Measurements from ENCODE around the gene LRP1.

LRP1 gene

DNA sequence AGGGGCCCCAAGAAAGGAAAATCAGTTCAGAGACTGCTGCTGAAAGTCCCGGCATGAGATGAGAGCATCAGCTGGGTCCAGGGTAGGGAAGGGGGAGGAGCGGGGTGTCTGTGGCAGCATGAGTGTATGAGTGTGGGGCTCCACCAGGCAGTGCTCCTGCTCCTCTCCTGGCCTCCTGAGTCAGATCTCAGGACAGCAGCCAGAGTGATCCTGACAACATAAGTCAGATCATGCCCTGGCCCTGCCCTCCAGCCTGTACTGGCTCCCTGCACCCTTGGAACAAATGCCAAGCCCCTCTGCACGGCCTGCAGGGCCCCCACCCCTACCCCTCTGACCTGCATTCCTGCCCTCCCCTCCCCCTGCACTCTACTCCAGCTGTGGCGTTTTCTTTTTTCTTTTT lies 43.4 kb downstream of the LRP1 start:
- H3K9me3 ChIP-seq (ENCODE audit: insufficient read depth, low read depth, low read length), result no peaks in the 10 kb centered on the region
- no peak overlapping the region for H3K9ac ChIP-seq (ENCODE audit: low read depth, low read length, poor library complexity, severe bottlenecking)
- H3K79me2 ChIP-seq (ENCODE audit: insufficient read depth, low read length), result no peaks in the 10 kb centered on the region
- no peaks in the 10 kb centered on the region for H3K4me1 ChIP-seq (ENCODE audit: insufficient read depth, low read length, poor library complexity, severe bottlenecking)
- TF ChIP-seq, protein P1, sequence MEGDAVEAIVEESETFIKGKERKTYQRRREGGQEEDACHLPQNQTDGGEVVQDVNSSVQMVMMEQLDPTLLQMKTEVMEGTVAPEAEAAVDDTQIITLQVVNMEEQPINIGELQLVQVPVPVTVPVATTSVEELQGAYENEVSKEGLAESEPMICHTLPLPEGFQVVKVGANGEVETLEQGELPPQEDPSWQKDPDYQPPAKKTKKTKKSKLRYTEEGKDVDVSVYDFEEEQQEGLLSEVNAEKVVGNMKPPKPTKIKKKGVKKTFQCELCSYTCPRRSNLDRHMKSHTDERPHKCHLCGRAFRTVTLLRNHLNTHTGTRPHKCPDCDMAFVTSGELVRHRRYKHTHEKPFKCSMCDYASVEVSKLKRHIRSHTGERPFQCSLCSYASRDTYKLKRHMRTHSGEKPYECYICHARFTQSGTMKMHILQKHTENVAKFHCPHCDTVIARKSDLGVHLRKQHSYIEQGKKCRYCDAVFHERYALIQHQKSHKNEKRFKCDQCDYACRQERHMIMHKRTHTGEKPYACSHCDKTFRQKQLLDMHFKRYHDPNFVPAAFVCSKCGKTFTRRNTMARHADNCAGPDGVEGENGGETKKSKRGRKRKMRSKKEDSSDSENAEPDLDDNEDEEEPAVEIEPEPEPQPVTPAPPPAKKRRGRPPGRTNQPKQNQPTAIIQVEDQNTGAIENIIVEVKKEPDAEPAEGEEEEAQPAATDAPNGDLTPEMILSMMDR (conservative IDR thresholded peaks at IDR 0.05; ENCODE audit: low read length), result no peak
- TF ChIP-seq EZH2phosphoT487 (IDR thresholded peaks at IDR 0.05; ENCODE audit: borderline replicate concordance), result no peak
- H3K4me2 ChIP-seq (ENCODE audit: low read depth, low read length, poor library complexity, severe bottlenecking), result no peak overlapping the region
- no peaks in the 10 kb centered on the region for H3F3A ChIP-seq (ENCODE audit: low read depth)
- H4K20me1 ChIP-seq (ENCODE audit: insufficient read depth, low read length, poor library complexity, severe bottlenecking), result no peaks in the 10 kb centered on the region
- no peak overlapping the region for H3K4me3 ChIP-seq (ENCODE audit: low read length, poor library complexity, severe bottlenecking)
- H3K27me3 ChIP-seq (ENCODE audit: insufficient read depth, low read length, poor library complexity, severe bottlenecking), result no peaks in the 10 kb centered on the region
- H2AFZ ChIP-seq (ENCODE audit: low read length), result no peak overlapping the region
- H3K9me2 ChIP-seq (replicated peaks; ENCODE audit: low read depth, low read length), result no peaks in the 10 kb centered on the region
- no peaks in the 10 kb centered on the region for H3K36me3 ChIP-seq (ENCODE audit: insufficient read depth, low read length)

DNA sequence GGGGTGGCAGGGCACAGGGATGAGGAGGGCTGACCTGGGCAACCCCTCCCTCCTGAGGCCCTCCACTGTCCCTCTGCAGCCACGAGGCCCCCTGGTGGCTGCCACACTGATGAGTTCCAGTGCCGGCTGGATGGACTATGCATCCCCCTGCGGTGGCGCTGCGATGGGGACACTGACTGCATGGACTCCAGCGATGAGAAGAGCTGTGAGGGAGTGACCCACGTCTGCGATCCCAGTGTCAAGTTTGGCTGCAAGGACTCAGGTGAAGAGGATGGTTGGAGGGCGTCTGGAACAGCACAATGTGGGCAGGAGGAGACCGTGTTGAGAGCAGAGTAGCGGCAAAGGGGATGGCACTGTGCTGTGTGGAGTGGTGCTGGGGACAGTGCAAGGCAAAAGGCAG lies 44.8 kb downstream of the LRP1 start:
- Histone ChIP-seq H3K4me3 (ENCODE audit: low read length, poor library complexity, severe bottlenecking) (no peak overlapping the region), H3K27me3 (ENCODE audit: insufficient read depth, low read length, poor library complexity, severe bottlenecking) (no peaks in the 10 kb centered on the region), H3K36me3 (ENCODE audit: insufficient read depth, low read length) (no peaks in the 10 kb centered on the region), H4K20me1 (ENCODE audit: insufficient read depth, low read length, poor library complexity, severe bottlenecking) (no peaks in the 10 kb centered on the region), H3K79me2 (ENCODE audit: insufficient read depth, low read length) (no peaks in the 10 kb centered on the region), H3K9me3 (ENCODE audit: insufficient read depth, low read depth, low read length) (no peaks in the 10 kb centered on the region), H3K9ac (ENCODE audit: low read depth, low read length, poor library complexity, severe bottlenecking) (no peak overlapping the region), H3K4me2 (ENCODE audit: low read depth, low read length, poor library complexity, severe bottlenecking) (no peak overlapping the region), H3F3A (ENCODE audit: low read depth) (no peaks in the 10 kb centered on the region), H3K4me1 (ENCODE audit: insufficient read depth, low read length, poor library complexity, severe bottlenecking) (no peaks in the 10 kb centered on the region), H3K9me2 (replicated peaks; ENCODE audit: low read depth, low read length) (no peaks in the 10 kb centered on the region), H2AFZ (ENCODE audit: low read length) (no peak overlapping the region)
- TF ChIP-seq, protein P1 (conservative IDR thresholded peaks at IDR 0.05; ENCODE audit: low read length), result peak; percentile 86
- no peak for TF ChIP-seq EZH2phosphoT487 (IDR thresholded peaks at IDR 0.05; ENCODE audit: borderline replicate concordance)

DNA sequence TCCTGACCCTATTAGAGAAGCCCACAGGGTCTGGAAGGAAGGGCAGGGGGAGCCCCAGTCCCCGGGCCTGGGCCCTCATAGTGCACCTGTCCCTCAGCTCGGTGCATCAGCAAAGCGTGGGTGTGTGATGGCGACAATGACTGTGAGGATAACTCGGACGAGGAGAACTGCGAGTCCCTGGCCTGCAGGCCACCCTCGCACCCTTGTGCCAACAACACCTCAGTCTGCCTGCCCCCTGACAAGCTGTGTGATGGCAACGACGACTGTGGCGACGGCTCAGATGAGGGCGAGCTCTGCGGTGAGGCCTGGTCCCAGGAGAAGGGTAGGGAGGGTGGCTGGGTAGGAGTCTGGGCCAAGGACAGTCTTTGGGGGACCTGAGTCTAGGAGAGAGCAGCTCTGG lies 45.4 kb downstream of the LRP1 start:
- H3K4me2 ChIP-seq (ENCODE audit: low read depth, low read length, poor library complexity, severe bottlenecking), result no peak overlapping the region
- H4K20me1 ChIP-seq (ENCODE audit: insufficient read depth, low read length, poor library complexity, severe bottlenecking), result no peaks in the 10 kb centered on the region
- no peak overlapping the region for H3K9ac ChIP-seq (ENCODE audit: low read depth, low read length, poor library complexity, severe bottlenecking)
- H2AFZ ChIP-seq (ENCODE audit: low read length), result no peak overlapping the region
- no peaks in the 10 kb centered on the region for H3K9me3 ChIP-seq (ENCODE audit: insufficient read depth, low read depth, low read length)
- no peaks in the 10 kb centered on the region for H3K9me2 ChIP-seq (replicated peaks; ENCODE audit: low read depth, low read length)
- H3K4me3 ChIP-seq (ENCODE audit: low read length, poor library complexity, severe bottlenecking), result no peak overlapping the region
- no peaks in the 10 kb centered on the region for H3K27me3 ChIP-seq (ENCODE audit: insufficient read depth, low read length, poor library complexity, severe bottlenecking)
- H3K79me2 ChIP-seq (ENCODE audit: insufficient read depth, low read length), result no peaks in the 10 kb centered on the region
- TF ChIP-seq EZH2phosphoT487 (IDR thresholded peaks at IDR 0.05; ENCODE audit: borderline replicate concordance), result no peak
- TF ChIP-seq, protein P1 (conservative IDR thresholded peaks at IDR 0.05; ENCODE audit: low read length), result no peak
- H3K4me1 ChIP-seq (ENCODE audit: insufficient read depth, low read length, poor library complexity, severe bottlenecking), result no peaks in the 10 kb centered on the region
- H3K36me3 ChIP-seq (ENCODE audit: insufficient read depth, low read length), result no peaks in the 10 kb centered on the region
- H3F3A ChIP-seq (ENCODE audit: low read depth), result no peaks in the 10 kb centered on the region

Measured in Loucy (cell line).